ENCODE measurements around the gene ADH5.

- TF ChIP-seq POLR2A (IDR thresholded peaks at IDR 0.05; ENCODE audit: low read depth, low read length) (no peak), POLR2AphosphoS5 (IDR thresholded peaks at IDR 0.05; ENCODE audit: low read depth, low read length) (no peak), TAF1 (IDR thresholded peaks at IDR 0.05; ENCODE audit: low read depth, low read length) (no peak), POU2F2 (IDR thresholded peaks at IDR 0.05; ENCODE audit: low read depth, low read length) (no peak), SPI1 (IDR thresholded peaks at IDR 0.05; ENCODE audit: low read depth, low read length) (no peak), PAX5 (IDR thresholded peaks at IDR 0.05; ENCODE audit: insufficient read depth, low read length, severe bottlenecking) (no peak)
Observed at GRCh38 chr4:99028187-99028586, 60.4 kb downstream of the ADH5 start.

Measured in GM12891 (cell line).